GM12878 (cell line): ENCODE results near the gene TECPR1. TPM values are rescaled to one million over a fixed set of nuclear protein-coding genes. Genes with fewer than 3 reads are reported as not detected.

Experiments used
- BMI1 ChIP-seq: fragments of 450-650 bp; IDR thresholded peaks from 2 replicates; pipeline ENCODE4 v1.6.1; 2016; ENCODE audit warnings: mild to moderate bottlenecking, moderate library complexity, borderline replicate concordance
- CBX5 ChIP-seq: sonication (generic); IDR thresholded peaks from 2 replicates; pipeline ENCODE4 v1.6.1; 2016; ENCODE audit warnings: low read depth, moderate library complexity, mild to moderate bottlenecking, inconsistent platforms
- CEBPB ChIP-seq, 2 experiments: fragments of 150-350 bp in 1 of 2; IDR thresholded peaks; 2 replicates each; pipeline ENCODE4 v1.6.1; 2012 to 2014; ENCODE audit warnings: low read depth in 2 of 2, low read length in 2 of 2, borderline replicate concordance in 1 of 2, inconsistent platforms in 1 of 2
- EED ChIP-seq: sonication (generic); IDR thresholded peaks from 2 replicates; pipeline ENCODE4 v1.6.1; 2016; ENCODE audit warnings: antibody characterized with exemption, low read depth
- EP300 ChIP-seq, 2 experiments: fragments of 150-350 bp in 1 of 2; IDR thresholded peaks; 2 replicates each; pipeline ENCODE4 v1.6.1; 2011 to 2012; ENCODE audit warnings: low read depth in 2 of 2, low read length in 2 of 2, borderline replicate concordance in 1 of 2, improper control_type of control experiment in 1 of 2, inconsistent platforms in 1 of 2; ENCODE audit not compliant: control insufficient read depth in 1 of 2
- ETV6 ChIP-seq, 2 experiments: fragments of 450-650 bp in 1 of 2; IDR thresholded peaks in 1 of 2; conservative IDR thresholded peaks in 1 of 2; 2 replicates each; pipeline ENCODE4 v1.6.1; 2014; ENCODE audit warnings: antibody characterized with exemption in 1 of 2, borderline replicate concordance in 1 of 2, low read depth in 1 of 2, mild to moderate bottlenecking in 1 of 2, moderate library complexity in 1 of 2
- IKZF1 ChIP-seq: fragments of 450-650 bp; conservative IDR thresholded peaks from 2 replicates; pipeline ENCODE4 v1.6.1; 2017; ENCODE audit warnings: antibody characterized with exemption, mild to moderate bottlenecking
- NFYA ChIP-seq: IDR thresholded peaks from 2 replicates; pipeline ENCODE4 v1.6.1; 2011; ENCODE audit warnings: low read depth, mild to moderate bottlenecking, low read length, improper control_type of control experiment, borderline replicate concordance
- NFYB ChIP-seq: IDR thresholded peaks from 2 replicates; pipeline ENCODE4 v1.6.1; 2011; ENCODE audit warnings: low read depth, mild to moderate bottlenecking, low read length, improper control_type of control experiment, moderate library complexity; ENCODE audit not compliant: insufficient read depth
- NR2C1 ChIP-seq: fragments of 450-650 bp; IDR thresholded peaks from 2 replicates; pipeline ENCODE4 v1.6.1; 2017; ENCODE audit warnings: antibody characterized with exemption, mild to moderate bottlenecking, moderate library complexity
- SPI1 ChIP-seq: IDR thresholded peaks from 2 replicates; pipeline ENCODE4 v1.6.1; 2011; ENCODE audit warnings: low read depth, mild to moderate bottlenecking, low read length, moderate library complexity, borderline replicate concordance; ENCODE audit not compliant: insufficient read depth
- ZZZ3 ChIP-seq: IDR thresholded peaks from 2 replicates; pipeline ENCODE4 v1.6.1; 2011; ENCODE audit warnings: low read depth; ENCODE audit not compliant: control insufficient read depth, insufficient read length
- polyA plus RNA-seq, 11 experiments: library from polyadenylated mRNA; depleted of rRNA in 4 of 11; unstranded in 6 of 11; stranded (reverse) in 5 of 11; fragments of >200 nt; fragmentation: Nextera tagmentation in 4 of 11; fragmentation: Illumina TruSeq in 1 of 11; extraction: Ambion mirVana in 4 of 11; extraction: Trizol in 1 of 11; gene quantifications; 1 replicate in 1 of 11; 2 replicates in 10 of 11; pipeline versions ENCODE4 v1.2.1 to v1.2.3, GENCODE V29; 2011 to 2016; ENCODE audit warnings: inconsistent platforms in 2 of 11, missing spikeins in 2 of 11, low read depth in 1 of 11
- total RNA-seq, 4 experiments: library from RNA; depleted of rRNA in 3 of 4; stranded (reverse); fragments of >200 nt in 3 of 4; fragmentation: Illumina TruSeq in 1 of 4; extraction: Trizol in 1 of 4; gene quantifications; 2 replicates each; pipeline versions ENCODE4 v1.2.1 to v1.2.3, GENCODE V29; 2013 to 2021

Gene TECPR1
- total and polyA plus RNA-seq, 10 of the 15 experiments (the other 5 are each of a cell fraction or from before 2014, with no cell fraction given), result 0.26 to 16.8 (median 4.2) TPM

DNA sequence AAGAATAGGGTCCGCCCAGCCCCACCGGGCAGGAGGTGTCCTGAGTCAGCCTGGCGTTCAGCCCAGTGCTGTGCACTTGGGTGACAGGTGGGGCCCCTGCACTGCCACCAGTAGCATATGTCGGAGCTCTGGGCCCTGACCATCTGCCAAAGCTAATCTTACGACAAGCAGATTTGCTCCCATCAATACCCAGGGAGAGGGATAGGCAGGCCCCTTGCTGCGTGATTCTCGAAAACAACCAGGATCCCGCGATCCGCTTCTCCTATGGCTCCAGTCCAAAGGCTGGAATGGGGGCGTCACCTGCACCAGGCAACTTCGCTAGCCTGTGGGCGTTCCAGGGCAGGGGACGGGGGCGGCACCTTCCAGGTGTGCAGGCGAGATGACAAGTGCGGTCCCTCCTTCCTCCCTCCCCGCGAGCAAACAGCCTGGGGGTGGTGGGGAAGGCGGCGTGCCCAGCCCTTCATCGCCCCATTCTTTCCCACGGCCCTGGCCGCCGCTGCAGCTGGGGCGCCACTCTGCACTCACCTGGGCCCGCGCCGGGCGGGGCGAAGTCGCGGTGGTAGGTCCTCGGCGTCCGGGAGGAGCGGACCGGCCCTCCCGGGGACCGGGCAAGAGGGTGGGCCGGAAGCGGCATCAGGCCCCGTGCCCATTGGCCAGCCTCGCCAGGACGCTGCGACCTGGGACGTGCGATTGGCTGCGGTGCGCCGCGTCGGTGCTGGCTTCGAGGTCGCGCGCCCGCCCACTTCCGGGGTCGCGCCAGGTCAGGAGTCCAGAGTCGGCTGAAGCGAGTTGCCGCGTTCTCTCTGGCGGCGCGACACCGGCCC is at the start of gene TECPR1 (continued):
- no peak for TF ChIP-seq SPI1
- peak; percentile 71 for TF ChIP-seq IKZF1
- TF ChIP-seq CEBPB (IDR thresholded peaks at IDR 0.05; ENCODE audit: borderline replicate concordance in 1 of 2, low read depth in 2 of 2, low read length in 2 of 2), result no peak
- TF ChIP-seq ZZZ3, result no peak
- TF ChIP-seq BMI1, result no peak
- TF ChIP-seq NR2C1, result peak; percentile 94
- no peak for TF ChIP-seq ETV6 (conservative IDR thresholded peaks at IDR 0.05 in 1 of 2, IDR thresholded peaks at IDR 0.05 in 1 of 2; ENCODE audit: borderline replicate concordance in 1 of 2, low read depth in 1 of 2)
- no peak for TF ChIP-seq NFYA
- peak; percentile 95 for TF ChIP-seq NFYB
- TF ChIP-seq EP300 (IDR thresholded peaks at IDR 0.05; ENCODE audit: borderline replicate concordance in 1 of 2, control insufficient read depth in 1 of 2, low read depth in 2 of 2, low read length in 2 of 2), result no peak
- TF ChIP-seq EED, result no peak
- no peak for TF ChIP-seq CBX5
